Ishikawa (cell line): ENCODE data around the gene SNRPD3.

Experiments
- CEBPB ChIP-seq: IDR thresholded peaks from 2 replicates; pipeline ENCODE4 v1.6.1; 2012
- CREB1 ChIP-seq: IDR thresholded peaks from 2 replicates; pipeline ENCODE4 v1.6.1; 2012; ENCODE audit warnings: low read depth
- EGR1 ChIP-seq: IDR thresholded peaks from 2 replicates; pipeline ENCODE4 v1.6.1; 2012
- EP300 ChIP-seq: IDR thresholded peaks from 2 replicates; pipeline ENCODE4 v1.6.1; 2012; ENCODE audit warnings: borderline replicate concordance
- FOXM1 ChIP-seq: IDR thresholded peaks from 2 replicates; pipeline ENCODE4 v1.6.1; 2012; ENCODE audit warnings: low read depth, borderline replicate concordance
- MAX ChIP-seq: IDR thresholded peaks from 2 replicates; pipeline ENCODE4 v1.6.1; 2012
- NFIC ChIP-seq: IDR thresholded peaks from 2 replicates; pipeline ENCODE4 v1.6.1; 2012
- RAD21 ChIP-seq: IDR thresholded peaks from 2 replicates; pipeline ENCODE4 v1.6.1; 2012; ENCODE audit warnings: low read depth
- REST ChIP-seq: IDR thresholded peaks from 2 replicates; pipeline ENCODE4 v1.6.1; 2012; ENCODE audit warnings: low read depth, mild to moderate bottlenecking
- TAF1 ChIP-seq: IDR thresholded peaks from 2 replicates; pipeline ENCODE4 v1.6.1; 2012; ENCODE audit warnings: low read depth, mild to moderate bottlenecking
- TCF12 ChIP-seq: IDR thresholded peaks from 2 replicates; pipeline ENCODE4 v1.6.1; 2012; ENCODE audit warnings: low read depth
- TEAD4 ChIP-seq: IDR thresholded peaks from 2 replicates; pipeline ENCODE4 v1.6.1; 2012
- USF1 ChIP-seq: IDR thresholded peaks from 2 replicates; pipeline ENCODE4 v1.6.1; 2012
- YY1 ChIP-seq: IDR thresholded peaks from 2 replicates; pipeline ENCODE4 v1.6.1; 2012; ENCODE audit warnings: low read depth
- ZBTB7A ChIP-seq: IDR thresholded peaks from 2 replicates; pipeline ENCODE4 v1.6.1; 2012; ENCODE audit warnings: low read depth

Gene SNRPD3

GRCh38 chr22:24555165-24556039 lies at the start of gene SNRPD3:
SNRPD3 (plus strand) TSS chr22:24555999; CDS start chr22:24557675, 1,676 bp downstream.
- TF ChIP-seq EGR1 (peak; percentile 84), CREB1 (peak; percentile 60), TCF12 (peak; percentile 83), FOXM1 (peak; percentile 41; the same call in 1 of the 2 replicates), MAX (peak; percentile 91), ZBTB7A (no peak), EP300 (peak; percentile 44; the same call in 1 of the 2 replicates), USF1 (peak; percentile 55; the same call in 1 of the 2 replicates), RAD21 (no peak), REST (0 out of 2 replicates have a peak, but pooled peaks have one; percentile 14), YY1 (peak; percentile 93), TAF1 (peak; percentile 93), CEBPB (no peak), TEAD4 (peak; percentile 60; the same call in 1 of the 2 replicates), NFIC (peak; percentile 84)

DNA sequence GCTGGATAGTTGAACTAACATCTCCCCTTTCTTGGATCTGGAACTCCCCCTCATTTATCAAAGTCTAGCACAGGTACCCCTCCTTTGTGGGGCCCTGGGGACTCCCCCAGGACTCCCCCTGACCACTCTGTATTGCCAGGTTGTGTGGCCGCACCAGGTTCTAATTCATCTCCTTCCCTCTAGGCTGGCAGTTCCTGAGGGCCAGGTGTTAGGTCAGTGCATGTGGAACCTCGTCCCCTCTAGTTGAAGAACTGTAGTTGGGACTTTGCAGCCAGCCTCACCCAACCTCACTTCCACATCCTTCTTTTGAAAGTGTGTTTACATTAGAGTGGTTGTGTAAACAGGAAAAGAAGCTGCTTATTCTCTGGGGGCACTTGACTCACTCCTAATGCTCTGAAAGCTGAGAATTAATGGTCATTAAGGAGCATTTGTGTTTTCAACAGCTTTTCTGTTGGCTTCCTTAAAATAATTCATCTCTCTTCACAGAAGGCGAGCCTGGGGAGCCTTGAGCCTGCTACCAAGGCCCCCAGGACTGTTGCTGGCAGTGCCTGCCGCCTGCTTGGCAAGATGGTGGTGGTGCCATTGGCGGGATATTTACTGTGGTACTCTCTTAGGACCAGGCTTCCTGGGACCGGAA lies 48.9 kb upstream of the SNRPD3 start:
- TF ChIP-seq ZBTB7A (no peak), MAX (no peak), EGR1 (no peak), CEBPB (no peak), EP300 (no peak), TCF12 (no peak), NFIC (no peak), TAF1 (no peak), USF1 (no peak), REST (no peak), YY1 (no peak), FOXM1 (no peak)

DNA sequence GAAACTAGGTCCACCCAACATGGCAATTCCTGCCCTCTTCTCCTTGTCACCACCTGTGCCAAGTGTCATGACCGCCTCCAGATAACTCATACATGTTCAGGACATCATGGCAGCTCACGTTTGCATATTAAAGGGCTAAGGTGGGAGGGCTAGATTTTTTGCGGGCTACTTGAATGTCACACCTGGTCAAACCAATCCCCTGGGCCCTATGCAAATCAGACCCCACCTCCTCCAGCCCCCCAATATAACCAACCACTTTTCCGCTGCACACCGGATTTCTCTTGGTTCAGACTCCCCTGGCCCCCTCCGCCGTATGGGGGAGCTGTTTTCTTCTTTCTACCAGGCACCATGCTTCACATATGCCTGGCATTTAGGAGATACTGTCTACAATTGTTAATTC lies 48.1 kb upstream of the SNRPD3 start:
- no peak for TF ChIP-seq CEBPB
- no peak for TF ChIP-seq MAX
- no peak for TF ChIP-seq TEAD4
- TF ChIP-seq EGR1 = no peak

DNA sequence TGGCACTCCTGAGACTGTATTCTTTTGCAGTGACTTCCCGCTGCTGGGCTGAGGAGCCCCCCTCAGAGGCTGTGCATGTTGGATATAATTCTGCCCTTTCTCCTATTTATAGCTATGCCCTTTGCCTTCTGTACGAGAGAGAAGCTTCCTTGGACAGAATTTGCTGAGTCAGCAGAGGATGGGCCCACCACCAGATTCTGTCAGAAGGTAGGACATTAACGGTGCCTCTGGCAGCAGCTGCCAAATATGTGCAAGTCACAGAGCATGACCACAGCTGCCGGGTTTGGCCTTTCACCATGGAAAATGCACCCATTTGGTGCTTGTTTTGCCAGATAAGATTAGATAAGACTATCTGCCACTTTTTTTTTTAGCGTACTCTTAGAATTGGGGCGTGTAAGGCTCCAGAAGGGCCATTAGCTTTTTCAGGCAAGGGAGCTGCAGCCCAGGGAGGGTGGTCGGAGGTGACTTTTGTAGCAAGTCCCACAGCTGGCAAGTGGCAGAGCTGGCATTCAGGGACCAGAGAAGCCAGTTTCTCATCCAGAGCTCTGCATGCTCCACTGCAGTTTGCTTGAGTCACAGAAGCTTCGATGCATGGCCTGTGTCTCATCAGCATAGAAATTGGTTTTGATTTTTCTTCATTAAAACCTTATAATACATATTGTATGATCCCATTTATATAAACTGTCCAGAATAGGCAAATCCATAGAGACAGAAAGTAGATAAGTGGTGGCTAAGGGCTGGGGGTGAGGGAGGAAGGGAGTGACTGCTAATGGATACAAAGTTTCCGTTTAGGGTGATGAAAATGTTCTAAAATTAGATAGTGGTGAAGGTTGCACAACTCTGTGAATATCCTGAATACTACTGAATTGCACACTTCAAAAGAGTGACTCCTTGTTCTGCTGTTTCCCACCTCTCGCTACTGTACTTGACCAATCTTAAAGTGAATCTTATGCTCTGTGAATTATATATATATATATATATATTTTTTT lies 44.9 kb upstream of the SNRPD3 start:
- TF ChIP-seq USF1 (no peak), CREB1 (no peak), YY1 (no peak), NFIC (peak; percentile 11; the same call in 1 of the 2 replicates), CEBPB (no peak), FOXM1 (no peak), TAF1 (no peak), EP300 (no peak)
